ENCODE results near the gene PTPRK. TPM values are rescaled to one million over a fixed set of nuclear protein-coding genes. Genes with fewer than 3 reads are reported as not detected.

PTPRK gene
- total RNA-seq = 1 to 10 TPM; 2.6 to 7.8 TPM

- H3K36me3 Mint-ChIP-seq = no peaks in the 10 kb centered on the region
- DNase-seq (peak; percentile 90), ATAC-seq (peak; percentile 94)
- H3K27ac Mint-ChIP-seq = peak within 1 kb of the TSS; percentile 75
- peaks cover 73% of the 10 kb centered on the region for H3K27me3 Mint-ChIP-seq
- peak within 1 kb of the TSS; percentile 86 for H3K4me3 Mint-ChIP-seq
- H3K4me1 Mint-ChIP-seq = peaks cover 21% of the 10 kb centered on the region
- no peaks in the 10 kb centered on the region for H3K9me3 Mint-ChIP-seq (ENCODE audit: low read depth)
- CTCF ChIA-PET = interaction anchor here (0.8 to 1.6 kb wide), 3 partner anchors 22 to 666 kb away, joined by 3 to 4 read pairs (median 3); no protein-coding TSS in a partner anchor
Measured at GRCh38 chr6:128520436-128521281, at the start of gene PTPRK. Gene PTPRK, minus strand, starts transcription at chr6:128520599. Its CDS starts 241 bp downstream, at chr6:128520358.

GRCh38 chr6:128567029-128567428 is 46.6 kb upstream of the PTPRK start:
- Mint-ChIP-seq H3K9me3 (ENCODE audit: low read depth) (no peaks in the 10 kb centered on the region), H3K4me1 (no peaks in the 10 kb centered on the region), H3K27ac (no peak overlapping the region), H3K27me3 (peaks cover 17% of the 10 kb centered on the region), H3K36me3 (no peaks in the 10 kb centered on the region), H3K4me3 (no peak overlapping the region)
- CTCF ChIA-PET = no interaction called here
- no peak for DNase-seq
- ATAC-seq = no peak

GRCh38 chr6:128560966-128561365 is 40.6 kb upstream of the PTPRK start:
- no peak for DNase-seq
- no peaks in the 10 kb centered on the region for H3K9me3 Mint-ChIP-seq (ENCODE audit: low read depth)
- no peak for ATAC-seq
- H3K27ac Mint-ChIP-seq = no peak overlapping the region
- no peaks in the 10 kb centered on the region for H3K36me3 Mint-ChIP-seq
- no peak overlapping the region for H3K4me3 Mint-ChIP-seq
- CTCF ChIA-PET = no interaction called here
- peaks cover 31% of the 10 kb centered on the region for H3K27me3 Mint-ChIP-seq
- no peaks in the 10 kb centered on the region for H3K4me1 Mint-ChIP-seq

- Mint-ChIP-seq H3K9me3 (ENCODE audit: low read depth) (no peaks in the 10 kb centered on the region), H3K4me3 (no peak overlapping the region), H3K36me3 (no peaks in the 10 kb centered on the region), H3K27me3 (peaks cover 32% of the 10 kb centered on the region), H3K4me1 (no peaks in the 10 kb centered on the region), H3K27ac (no peak overlapping the region)
- DNase-seq (no peak), ATAC-seq (no peak)
- CTCF ChIA-PET = no interaction called here
Measured at GRCh38 chr6:128558924-128559323, 38.5 kb upstream of the PTPRK start.

- Mint-ChIP-seq H3K9me3 (ENCODE audit: low read depth) (no peaks in the 10 kb centered on the region), H3K4me1 (no peaks in the 10 kb centered on the region), H3K27me3 (peaks cover 28% of the 10 kb centered on the region), H3K27ac (no peak overlapping the region), H3K36me3 (no peaks in the 10 kb centered on the region), H3K4me3 (no peak overlapping the region)
- ATAC-seq (no peak), DNase-seq (no peak)
- CTCF ChIA-PET = no interaction called here
Measured at GRCh38 chr6:128558021-128558420, 37.6 kb upstream of the PTPRK start.

- CTCF ChIA-PET = no interaction called here
- Mint-ChIP-seq H3K36me3 (no peaks in the 10 kb centered on the region), H3K4me3 (no peak overlapping the region)
Measured at GRCh38 chr6:128557081-128557480, 36.7 kb upstream of the PTPRK start.

GRCh38 chr6:128554302-128554701 is 33.9 kb upstream of the PTPRK start:
- no peaks in the 10 kb centered on the region for H3K9me3 Mint-ChIP-seq (ENCODE audit: low read depth)
- peaks cover 22% of the 10 kb centered on the region for H3K27me3 Mint-ChIP-seq
- H3K4me1 Mint-ChIP-seq = no peaks in the 10 kb centered on the region
- no peak overlapping the region for H3K27ac Mint-ChIP-seq
- H3K36me3 Mint-ChIP-seq = no peaks in the 10 kb centered on the region
- H3K4me3 Mint-ChIP-seq = no peak overlapping the region
- no peak for DNase-seq
- CTCF ChIA-PET = no interaction called here
- no peak for ATAC-seq

More at GRCh38 chr6:128557081-128557480, 36.7 kb upstream of the PTPRK start:
- Mint-ChIP-seq H3K27me3 (peaks cover 26% of the 10 kb centered on the region), H3K27ac (no peak overlapping the region), H3K9me3 (ENCODE audit: low read depth) (no peaks in the 10 kb centered on the region), H3K4me1 (no peaks in the 10 kb centered on the region)
- no peak for DNase-seq
- no peak for ATAC-seq

- H3K4me1 Mint-ChIP-seq = no peaks in the 10 kb centered on the region
- CTCF ChIA-PET = no interaction called here
- H3K27ac Mint-ChIP-seq = no peak overlapping the region
Measured at GRCh38 chr6:128541261-128541660, 20.9 kb upstream of the PTPRK start.

GRCh38 chr6:128538763-128539162 is 18.4 kb upstream of the PTPRK start:
- H3K9me3 Mint-ChIP-seq (ENCODE audit: low read depth) = no peaks in the 10 kb centered on the region
- H3K27ac Mint-ChIP-seq = no peak overlapping the region
- ATAC-seq (no peak), DNase-seq (no peak)
- CTCF ChIA-PET = no interaction called here
- no peak overlapping the region for H3K4me3 Mint-ChIP-seq
- H3K27me3 Mint-ChIP-seq = peaks cover 22% of the 10 kb centered on the region
- H3K36me3 Mint-ChIP-seq = no peaks in the 10 kb centered on the region
- H3K4me1 Mint-ChIP-seq = no peaks in the 10 kb centered on the region

More at GRCh38 chr6:128541261-128541660, 20.9 kb upstream of the PTPRK start:
- H3K9me3 Mint-ChIP-seq (ENCODE audit: low read depth) = no peaks in the 10 kb centered on the region
- no peak overlapping the region for H3K4me3 Mint-ChIP-seq
- ATAC-seq (no peak), DNase-seq (no peak)
- H3K36me3 Mint-ChIP-seq = no peaks in the 10 kb centered on the region
- peaks cover 10% of the 10 kb centered on the region for H3K27me3 Mint-ChIP-seq

- Mint-ChIP-seq H3K27me3 (peaks cover 25% of the 10 kb centered on the region), H3K36me3 (no peaks in the 10 kb centered on the region), H3K4me3 (no peak overlapping the region), H3K27ac (no peak overlapping the region), H3K9me3 (ENCODE audit: low read depth) (no peaks in the 10 kb centered on the region), H3K4me1 (peaks cover 2% of the 10 kb centered on the region)
- ATAC-seq = no peak
- no peak for DNase-seq
- CTCF ChIA-PET = no interaction called here
Measured at GRCh38 chr6:128532827-128533226, 12.4 kb upstream of the PTPRK start.

GRCh38 chr6:128532136-128532535 is 11.7 kb upstream of the PTPRK start:
- Mint-ChIP-seq H3K27me3 (peaks cover 25% of the 10 kb centered on the region), H3K36me3 (no peaks in the 10 kb centered on the region), H3K9me3 (ENCODE audit: low read depth) (no peaks in the 10 kb centered on the region), H3K4me1 (peaks cover 2% of the 10 kb centered on the region), H3K4me3 (no peak overlapping the region), H3K27ac (no peak overlapping the region)
- ATAC-seq (no peak), DNase-seq (no peak)
- CTCF ChIA-PET = no interaction called here

GRCh38 chr6:128531696-128532095 is 11.3 kb upstream of the PTPRK start:
- no peak for DNase-seq
- Mint-ChIP-seq H3K27me3 (peaks cover 29% of the 10 kb centered on the region), H3K9me3 (ENCODE audit: low read depth) (no peaks in the 10 kb centered on the region), H3K4me1 (peaks cover 2% of the 10 kb centered on the region), H3K27ac (no peak overlapping the region), H3K4me3 (no peak overlapping the region), H3K36me3 (no peaks in the 10 kb centered on the region)
- no peak for ATAC-seq
- CTCF ChIA-PET = no interaction called here

- ATAC-seq = no peak
- Mint-ChIP-seq H3K4me3 (no peak overlapping the region), H3K9me3 (ENCODE audit: low read depth) (no peaks in the 10 kb centered on the region), H3K27ac (no peak overlapping the region), H3K4me1 (peaks cover 2% of the 10 kb centered on the region), H3K36me3 (no peaks in the 10 kb centered on the region), H3K27me3 (peaks cover 34% of the 10 kb centered on the region)
- CTCF ChIA-PET = interaction anchor here (1.3 kb wide), 1 partner anchor 11 kb away, joined by 3 read pairs; no protein-coding TSS in a partner anchor
- no peak for DNase-seq
Measured at GRCh38 chr6:128528241-128528640, 7.8 kb upstream of the PTPRK start.

GRCh38 chr6:128527375-128527774 is 7.0 kb upstream of the PTPRK start:
- H3K9me3 Mint-ChIP-seq (ENCODE audit: low read depth) = no peaks in the 10 kb centered on the region
- ATAC-seq = no peak
- H3K4me1 Mint-ChIP-seq = peaks cover 2% of the 10 kb centered on the region
- CTCF ChIA-PET = interaction anchor here (1.3 kb wide), 1 partner anchor 10 kb away, joined by 3 read pairs; no protein-coding TSS in a partner anchor
- DNase-seq = no peak
- no peaks in the 10 kb centered on the region for H3K36me3 Mint-ChIP-seq
- no peak overlapping the region for H3K27ac Mint-ChIP-seq
- peaks cover 34% of the 10 kb centered on the region for H3K27me3 Mint-ChIP-seq
- H3K4me3 Mint-ChIP-seq = no peak overlapping the region

Data from activated CD8-positive, alpha-beta memory T cell treated with anti-CD3 and anti-CD28 coated beads, Interleukin-2, amount 10 ng/mL, durations not matched to agents 7 days and 5 days (primary cell).